ENCODE results near the gene TTC14.

- TF ChIP-seq CTCF (tag by site-specific recombination; IDR thresholded peaks at IDR 0.05) (no peak), TCF7L2 (IDR thresholded peaks at IDR 0.05; ENCODE audit: borderline replicate concordance, low read depth, low read length) (no peak), SETDB1 (IDR thresholded peaks at IDR 0.05; ENCODE audit: insufficient read length, low read length) (no peak), ZSCAN30 (tag by site-specific recombination; IDR thresholded peaks at IDR 0.05) (no peak), ZNF174 (tag by site-specific recombination; IDR thresholded peaks at IDR 0.05) (no peak), PRDM10 (tag by site-specific recombination; IDR thresholded peaks at IDR 0.05) (no peak), ZNF776 (tag by site-specific recombination; IDR thresholded peaks at IDR 0.05; ENCODE audit: borderline replicate concordance) (no peak), ZNF518A (tag by site-specific recombination; conservative IDR thresholded peaks at IDR 0.05; ENCODE audit: low read depth) (no peak), ZNF24 (tag by site-specific recombination; IDR thresholded peaks at IDR 0.05) (no peak), ZNF701 (tag by site-specific recombination; IDR thresholded peaks at IDR 0.05) (no peak), MYNN (tag by site-specific recombination; IDR thresholded peaks at IDR 0.05; ENCODE audit: borderline replicate concordance) (no peak), ZNF10 (tag by site-specific recombination; IDR thresholded peaks at IDR 0.05) (no peak), ZNF366 (tag by site-specific recombination; conservative IDR thresholded peaks at IDR 0.05) (no peak), ELK4 (IDR thresholded peaks at IDR 0.05; ENCODE audit: borderline replicate concordance, low read depth, low read length) (no peak)
Observed at GRCh38 chr3:180571831-180572598, 29.9 kb upstream of the TTC14 start.
